K562 (cell line): Measurements from ENCODE around the gene IRAG1. TPM values are rescaled to one million over a fixed set of nuclear protein-coding genes. Genes with fewer than 3 reads are reported as not detected.

Experiments
- ATAC-seq: fragments of 200-7000 bp; cut with Tn5 transposase; 3 replicates; pipeline ENCODE4 v1.9.1; 2020; ENCODE audit warnings: moderate library complexity
- BruUV-seq: library from RNA; stranded (reverse); fragments of 400-500 nt; replicated peaks from 2 replicates; lab custom pipeline; 2021; lab: Mats Ljungman, UMichigan
- CTCF ChIA-PET: fragments of 300-600 bp; formaldehyde crosslinking; extraction: SDS; loops from one replicate; lab custom pipeline; 2021; ENCODE audit warnings: low intra/inter-chr PET ratio; lab: Yijun Ruan, JAX
- POLR2A ChIA-PET: fragments of 300-600, 350-650 bp; sonication (Branson Sonifier 250); formaldehyde crosslinking; extraction: SDS; loops from one replicate; lab custom pipeline; 2021; ENCODE audit warnings: antibody characterized with exemption, inconsistent platforms; lab: Yijun Ruan, JAX
- DNase-seq, 4 experiments: peaks; one replicate each; pipeline versions ENCODE4 v3.0.0 to v3.0.0-alpha.2; 2011 to 2018; ENCODE audit warnings: low spot score in 3 of 4, mixed read lengths in 3 of 4; ENCODE audit errors: extremely low read depth in 1 of 4
- FAIRE-seq: peaks from 2 replicates; lab custom pipeline; 2011; peaks lifted over from hg19 to GRCh38; lab: Jason Lieb, UNC
- H2AFZ ChIP-seq: 2 replicates; pipeline ENCODE4 v1.6.0; 2011; ENCODE audit warnings: low read depth, low read length, control low read depth, inconsistent platforms
- H3K27ac ChIP-seq: fragments of 200-600 bp; 3 replicates; pipeline ENCODE4 v1.8.0; 2011; ENCODE audit warnings: low read depth, mild to moderate bottlenecking, control low read depth, inconsistent platforms, low read length, moderate library complexity, mixed read lengths; ENCODE audit errors: extremely low read depth
- H3K27me3 ChIP-seq, 2 experiments: fragments of 300-600 bp in 1 of 2; 2 replicates in 1 of 2; 3 replicates in 1 of 2; pipeline versions ENCODE4 v1.6.0 to v1.8.0; 2011; ENCODE audit warnings: inconsistent platforms in 2 of 2, low read length in 2 of 2, mild to moderate bottlenecking in 1 of 2, mixed read lengths in 1 of 2, moderate library complexity in 1 of 2; ENCODE audit not compliant: control insufficient read depth in 2 of 2, insufficient read depth in 2 of 2
- H3K36me3 ChIP-seq: fragments of 300-600 bp; 3 replicates; pipeline ENCODE4 v1.8.0; 2011; ENCODE audit warnings: mild to moderate bottlenecking, low read length, inconsistent platforms; ENCODE audit not compliant: control insufficient read depth, insufficient read depth
- H3K4me1 ChIP-seq, 2 experiments: fragments of 200-600 bp in 1 of 2; replicated peaks in 1 of 2; 2 replicates in 1 of 2; 3 replicates in 1 of 2; pipeline versions ENCODE4 v1.5.1 to v1.8.0; 2011; ENCODE audit warnings: inconsistent platforms in 2 of 2, low read length in 2 of 2, mild to moderate bottlenecking in 1 of 2, mixed read lengths in 1 of 2, moderate library complexity in 1 of 2; ENCODE audit not compliant: control insufficient read depth in 2 of 2, insufficient read depth in 2 of 2
- H3K4me2 ChIP-seq: 2 replicates; pipeline ENCODE4 v1.6.1; 2011; ENCODE audit warnings: low read length, control low read depth, inconsistent platforms, mixed read lengths; ENCODE audit not compliant: insufficient read depth
- H3K4me3 ChIP-seq: fragments of 200-600 bp; sonication (generic), shearing (Covaris generic); 2 replicates; pipeline ENCODE4 v1.5.1; 2016; ENCODE audit warnings: control low read depth, inconsistent platforms
- H3K79me2 ChIP-seq: fragments of 200-600 bp; 3 replicates; pipeline ENCODE4 v1.8.0; 2011; ENCODE audit warnings: low read length, inconsistent platforms; ENCODE audit not compliant: control insufficient read depth, insufficient read depth
- H3K9ac ChIP-seq, 2 experiments: 2 replicates each; pipeline versions ENCODE4 v1.6.0 to v1.6.1; 2011; ENCODE audit warnings: low read depth in 2 of 2, low read length in 2 of 2, control low read depth in 1 of 2, inconsistent platforms in 1 of 2, mild to moderate bottlenecking in 1 of 2, mixed read lengths in 1 of 2; ENCODE audit not compliant: insufficient read depth in 1 of 2
- H3K9me1 ChIP-seq: one replicate; pipeline ENCODE4 v1.6.0; 2011; ENCODE audit warnings: inconsistent platforms, mild to moderate bottlenecking, low read length, moderate library complexity; ENCODE audit not compliant: control insufficient read depth, insufficient read depth
- H3K9me3 ChIP-seq: replicated peaks from 2 replicates; pipeline ENCODE4 v1.5.1; 2011; ENCODE audit warnings: low read depth, low read length, inconsistent platforms; ENCODE audit not compliant: control insufficient read depth, insufficient read depth
- H4K20me1 ChIP-seq: replicated peaks from 2 replicates; pipeline ENCODE4 v1.6.1; 2011; ENCODE audit warnings: low read length, inconsistent platforms, mixed read lengths; ENCODE audit not compliant: control insufficient read depth, insufficient read depth
- EHMT2 ChIP-seq: fragments of 450-650 bp; IDR thresholded peaks from 2 replicates; pipeline ENCODE4 v1.6.1; 2018; ENCODE audit warnings: antibody characterized with exemption
- NFIC ChIP-seq: fragments of 450-650 bp; IDR thresholded peaks from 2 replicates; pipeline ENCODE4 v1.6.1; 2017; ENCODE audit warnings: mild to moderate bottlenecking, inconsistent platforms
- SOX6 ChIP-seq: fragments of 450-650 bp; IDR thresholded peaks from 2 replicates; pipeline ENCODE4 v1.6.1; 2014; ENCODE audit warnings: mild to moderate bottlenecking
- YY1 ChIP-seq, 3 experiments: IDR thresholded peaks; 2 replicates each; pipeline ENCODE4 v1.6.1; 2011; ENCODE audit warnings: low read length in 2 of 3, mild to moderate bottlenecking in 2 of 3, moderate library complexity in 2 of 3, borderline replicate concordance in 1 of 3, control low read depth in 1 of 3, low read depth in 1 of 3; ENCODE audit not compliant: insufficient read depth in 3 of 3, insufficient replicate concordance in 2 of 3, control insufficient read depth in 1 of 3, insufficient read length in 1 of 3; ENCODE audit errors: extremely low read depth in 1 of 3
- ZFP36 ChIP-seq: fragments of 150-350 bp; IDR thresholded peaks from 2 replicates; pipeline ENCODE4 v1.6.1; 2018; ENCODE audit warnings: low read length, low read depth; ENCODE audit not compliant: partially characterized antibody
- ZNF75A ChIP-seq: fragments of 450-650 bp; formaldehyde crosslinking; IDR thresholded peaks from 2 replicates; pipeline ENCODE4 v1.4.0; 2020; ENCODE audit warnings: mild to moderate bottlenecking
- WGBS: fragments of 100-300 bp; shearing (Covaris generic); methylation state at CpG from one replicate; pipeline ENCODE4 v1.1.6; 2016; ENCODE audit warnings: low coverage, mixed read lengths; ENCODE audit not compliant: insufficient coverage; ENCODE audit errors: missing lambda C conversion rate; 5-methylcytosine and 5-hydroxymethylcytosine counted together
- in situ Hi-C: fragments of 300-500 bp; cut with MboI; formaldehyde crosslinking; loops from 4 replicates; pipeline ENCODE4 v1.15.0; 2018; ENCODE audit warnings: inconsistent platforms, mixed read lengths
- intact Hi-C: fragments of 100-400 bp; cut with micrococcal nuclease; formaldehyde crosslinking; loops from 2 replicates; pipeline ENCODE4 v1.14.2; 2022
- polyA plus RNA-seq, 8 experiments: library from polyadenylated mRNA; depleted of rRNA in 4 of 8; stranded (reverse) in 5 of 8; unstranded in 3 of 8; fragments of >200 nt; fragmentation: Nextera tagmentation in 2 of 8; fragmentation: Illumina TruSeq in 1 of 8; extraction: Ambion mirVana in 2 of 8; extraction: Trizol in 1 of 8; gene quantifications; 2 replicates each; pipeline versions ENCODE4 v1.2.1 to v1.2.3, GENCODE V29; 2011 to 2014; ENCODE audit warnings: inconsistent platforms in 1 of 8, missing spikeins in 1 of 8
- total RNA-seq, 7 experiments: library from RNA; depleted of rRNA in 6 of 7; stranded (reverse); fragments of >200 nt in 6 of 7; fragmentation: Illumina TruSeq in 2 of 7; extraction: Trizol in 2 of 7; gene quantifications; 2 replicates each; pipeline versions ENCODE4 v1.2.1 to v1.2.3, GENCODE V29; 2011 to 2021; ENCODE audit warnings: low replicate concordance in 1 of 7
- TF ChIP-seq, protein P1 (sequence below): fragments of 250-450 bp; sonication (Bioruptor Pico); IDR thresholded peaks from 2 replicates; pipeline ENCODE4 v1.5.0; 2020; ENCODE audit warnings: mild to moderate bottlenecking, borderline replicate concordance
- TF ChIP-seq, protein P2 (sequence below), 2 experiments: fragments of 450-650 bp; IDR thresholded peaks; 2 replicates each; pipeline ENCODE4 v1.6.1; 2018; ENCODE audit warnings: mild to moderate bottlenecking in 2 of 2, low read depth in 1 of 2; ENCODE audit not compliant: partially characterized antibody in 2 of 2
- TF ChIP-seq, protein P3 (sequence below), 2 experiments: fragments of 450-650 bp in 1 of 2; IDR thresholded peaks; 2 replicates each; pipeline ENCODE4 v1.6.1; 2011 to 2017; ENCODE audit warnings: low read depth in 2 of 2, antibody characterized with exemption in 1 of 2, borderline replicate concordance in 1 of 2, low read length in 1 of 2, mild to moderate bottlenecking in 1 of 2, mixed read lengths in 1 of 2; ENCODE audit not compliant: control insufficient read depth in 1 of 2

IRAG1 gene
- total and polyA plus RNA-seq, 9 of the 15 experiments (the other 6 are each of a cell fraction or from before 2014, with no cell fraction given) = 0.01 to 0.22 (median 0.09) TPM; not detected in 1

DNA sequence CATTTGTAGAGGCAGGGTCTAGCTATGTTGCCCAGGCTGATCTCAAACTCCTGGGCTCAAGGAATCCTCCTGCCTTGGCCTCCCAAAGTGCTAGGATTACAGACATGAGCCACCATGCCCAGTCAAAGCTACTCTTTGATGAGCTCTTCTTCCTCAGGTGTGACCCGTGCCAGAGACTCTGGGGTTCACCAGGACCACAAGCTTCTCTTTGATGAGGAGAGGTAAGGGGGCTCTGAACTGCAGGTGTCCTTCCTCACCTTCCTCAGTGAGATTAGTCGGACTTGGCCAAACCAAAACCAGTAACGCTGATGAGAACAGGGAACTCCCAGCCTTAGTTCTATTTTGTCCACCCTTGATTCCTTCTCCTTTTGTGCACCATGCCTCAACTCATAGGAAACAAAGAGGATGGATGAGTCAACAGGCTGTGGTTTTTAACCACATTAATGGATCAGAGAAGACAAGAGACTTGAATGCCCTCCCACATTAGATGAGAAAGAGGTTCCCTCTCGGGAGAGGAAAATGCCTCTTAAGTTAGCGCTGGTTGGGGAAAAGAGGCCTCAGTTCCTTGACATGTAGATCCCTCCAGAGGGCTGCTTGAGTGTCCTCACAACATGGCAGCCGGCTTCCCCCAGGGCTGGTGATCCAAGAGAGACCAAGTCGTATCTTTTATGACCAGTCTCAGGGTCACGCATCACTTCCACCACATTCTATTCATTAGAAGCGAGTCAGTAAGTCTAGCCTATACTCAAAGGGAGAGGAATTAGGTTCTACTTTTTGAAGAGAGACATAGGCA is 31.8 kb upstream of the IRAG1 start:
- Histone ChIP-seq H3K9me3 (no peaks in the 10 kb centered on the region), H3K4me2 (no peak overlapping the region), H3K4me3 (no peak overlapping the region), H3K9ac (no peak overlapping the region), H4K20me1 (no peaks in the 10 kb centered on the region), H3K27ac (no peak overlapping the region), H2AFZ (0 out of 2 replicates have a peak overlapping the region, but pooled peaks have one; percentile 0), H3K4me1 (peaks cover 0 to 6% of the 10 kb centered on the region in 2 experiments; a peak in 4 of 5 replicates), H3K9me1 (no peaks in the 10 kb centered on the region), H3K36me3 (no peaks in the 10 kb centered on the region), H3K27me3 (no peaks in the 10 kb centered on the region; a peak in 1 of 5 replicates), H3K79me2 (no peaks in the 10 kb centered on the region)
- 20% methylated on average over 8 of the region's 9 CpGs for WGBS
- in situ Hi-C loops (loop anchor here (5.0 to 25.0 kb wide), 3 partner anchors 103 to 513 kb away; no protein-coding TSS in a partner anchor), intact Hi-C loops (no loop called here)
- CTCF ChIA-PET = no interaction called here
- peak; percentile 19 for FAIRE-seq
- peak; percentile 26; the same call in 2 of the 3 replicates for ATAC-seq
- peak in 1 of 4 experiments; percentile 47 for DNase-seq
- BruUV-seq = no TSS peak
- POLR2A ChIA-PET = interaction anchor here (1.7 kb wide), 1 partner anchor 13 kb away, joined by 3 read pairs; no protein-coding TSS in a partner anchor
- peak; percentile 6 for TF ChIP-seq ZFP36
- TF ChIP-seq YY1 (IDR thresholded peaks at IDR 0.05; ENCODE audit: borderline replicate concordance in 1 of 3, control insufficient read depth in 1 of 3, extremely low read depth in 1 of 3, insufficient read depth in 3 of 3, insufficient read length in 1 of 3, insufficient replicate concordance in 2 of 3, low read depth in 1 of 3, low read length in 2 of 3) = peak in 1 of 3 experiments; percentile 63
- TF ChIP-seq, protein P1, sequence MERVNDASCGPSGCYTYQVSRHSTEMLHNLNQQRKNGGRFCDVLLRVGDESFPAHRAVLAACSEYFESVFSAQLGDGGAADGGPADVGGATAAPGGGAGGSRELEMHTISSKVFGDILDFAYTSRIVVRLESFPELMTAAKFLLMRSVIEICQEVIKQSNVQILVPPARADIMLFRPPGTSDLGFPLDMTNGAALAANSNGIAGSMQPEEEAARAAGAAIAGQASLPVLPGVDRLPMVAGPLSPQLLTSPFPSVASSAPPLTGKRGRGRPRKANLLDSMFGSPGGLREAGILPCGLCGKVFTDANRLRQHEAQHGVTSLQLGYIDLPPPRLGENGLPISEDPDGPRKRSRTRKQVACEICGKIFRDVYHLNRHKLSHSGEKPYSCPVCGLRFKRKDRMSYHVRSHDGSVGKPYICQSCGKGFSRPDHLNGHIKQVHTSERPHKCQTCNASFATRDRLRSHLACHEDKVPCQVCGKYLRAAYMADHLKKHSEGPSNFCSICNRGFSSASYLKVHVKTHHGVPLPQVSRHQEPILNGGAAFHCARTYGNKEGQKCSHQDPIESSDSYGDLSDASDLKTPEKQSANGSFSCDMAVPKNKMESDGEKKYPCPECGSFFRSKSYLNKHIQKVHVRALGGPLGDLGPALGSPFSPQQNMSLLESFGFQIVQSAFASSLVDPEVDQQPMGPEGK (CRISPR knock-in tag) = no peak
- no peak for TF ChIP-seq NFIC
- TF ChIP-seq SOX6 = peak; percentile 90
- 0 out of 2 replicates have a peak, but pooled peaks have one; percentile 38 for TF ChIP-seq EHMT2
- TF ChIP-seq, protein P2, sequence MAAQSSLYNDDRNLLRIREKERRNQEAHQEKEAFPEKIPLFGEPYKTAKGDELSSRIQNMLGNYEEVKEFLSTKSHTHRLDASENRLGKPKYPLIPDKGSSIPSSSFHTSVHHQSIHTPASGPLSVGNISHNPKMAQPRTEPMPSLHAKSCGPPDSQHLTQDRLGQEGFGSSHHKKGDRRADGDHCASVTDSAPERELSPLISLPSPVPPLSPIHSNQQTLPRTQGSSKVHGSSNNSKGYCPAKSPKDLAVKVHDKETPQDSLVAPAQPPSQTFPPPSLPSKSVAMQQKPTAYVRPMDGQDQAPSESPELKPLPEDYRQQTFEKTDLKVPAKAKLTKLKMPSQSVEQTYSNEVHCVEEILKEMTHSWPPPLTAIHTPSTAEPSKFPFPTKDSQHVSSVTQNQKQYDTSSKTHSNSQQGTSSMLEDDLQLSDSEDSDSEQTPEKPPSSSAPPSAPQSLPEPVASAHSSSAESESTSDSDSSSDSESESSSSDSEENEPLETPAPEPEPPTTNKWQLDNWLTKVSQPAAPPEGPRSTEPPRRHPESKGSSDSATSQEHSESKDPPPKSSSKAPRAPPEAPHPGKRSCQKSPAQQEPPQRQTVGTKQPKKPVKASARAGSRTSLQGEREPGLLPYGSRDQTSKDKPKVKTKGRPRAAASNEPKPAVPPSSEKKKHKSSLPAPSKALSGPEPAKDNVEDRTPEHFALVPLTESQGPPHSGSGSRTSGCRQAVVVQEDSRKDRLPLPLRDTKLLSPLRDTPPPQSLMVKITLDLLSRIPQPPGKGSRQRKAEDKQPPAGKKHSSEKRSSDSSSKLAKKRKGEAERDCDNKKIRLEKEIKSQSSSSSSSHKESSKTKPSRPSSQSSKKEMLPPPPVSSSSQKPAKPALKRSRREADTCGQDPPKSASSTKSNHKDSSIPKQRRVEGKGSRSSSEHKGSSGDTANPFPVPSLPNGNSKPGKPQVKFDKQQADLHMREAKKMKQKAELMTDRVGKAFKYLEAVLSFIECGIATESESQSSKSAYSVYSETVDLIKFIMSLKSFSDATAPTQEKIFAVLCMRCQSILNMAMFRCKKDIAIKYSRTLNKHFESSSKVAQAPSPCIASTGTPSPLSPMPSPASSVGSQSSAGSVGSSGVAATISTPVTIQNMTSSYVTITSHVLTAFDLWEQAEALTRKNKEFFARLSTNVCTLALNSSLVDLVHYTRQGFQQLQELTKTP (IDR thresholded peaks at IDR 0.05; ENCODE audit: low read depth in 1 of 2, partially characterized antibody in 2 of 2) = no peak
- TF ChIP-seq, protein P3, sequence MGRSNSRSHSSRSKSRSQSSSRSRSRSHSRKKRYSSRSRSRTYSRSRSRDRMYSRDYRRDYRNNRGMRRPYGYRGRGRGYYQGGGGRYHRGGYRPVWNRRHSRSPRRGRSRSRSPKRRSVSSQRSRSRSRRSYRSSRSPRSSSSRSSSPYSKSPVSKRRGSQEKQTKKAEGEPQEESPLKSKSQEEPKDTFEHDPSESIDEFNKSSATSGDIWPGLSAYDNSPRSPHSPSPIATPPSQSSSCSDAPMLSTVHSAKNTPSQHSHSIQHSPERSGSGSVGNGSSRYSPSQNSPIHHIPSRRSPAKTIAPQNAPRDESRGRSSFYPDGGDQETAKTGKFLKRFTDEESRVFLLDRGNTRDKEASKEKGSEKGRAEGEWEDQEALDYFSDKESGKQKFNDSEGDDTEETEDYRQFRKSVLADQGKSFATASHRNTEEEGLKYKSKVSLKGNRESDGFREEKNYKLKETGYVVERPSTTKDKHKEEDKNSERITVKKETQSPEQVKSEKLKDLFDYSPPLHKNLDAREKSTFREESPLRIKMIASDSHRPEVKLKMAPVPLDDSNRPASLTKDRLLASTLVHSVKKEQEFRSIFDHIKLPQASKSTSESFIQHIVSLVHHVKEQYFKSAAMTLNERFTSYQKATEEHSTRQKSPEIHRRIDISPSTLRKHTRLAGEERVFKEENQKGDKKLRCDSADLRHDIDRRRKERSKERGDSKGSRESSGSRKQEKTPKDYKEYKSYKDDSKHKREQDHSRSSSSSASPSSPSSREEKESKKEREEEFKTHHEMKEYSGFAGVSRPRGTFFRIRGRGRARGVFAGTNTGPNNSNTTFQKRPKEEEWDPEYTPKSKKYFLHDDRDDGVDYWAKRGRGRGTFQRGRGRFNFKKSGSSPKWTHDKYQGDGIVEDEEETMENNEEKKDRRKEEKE (IDR thresholded peaks at IDR 0.05; ENCODE audit: borderline replicate concordance in 1 of 2, control insufficient read depth in 1 of 2, low read depth in 2 of 2, low read length in 1 of 2) = no peak
- no peak for TF ChIP-seq ZNF75A (CRISPR knock-in tag)
